HT-29 (cell line): Measurements from ENCODE around the gene EMC9. TPM values are rescaled to one million over a fixed set of nuclear protein-coding genes. Genes with fewer than 3 reads are reported as not detected.

ENCODE experiments used
- DNase-seq: peaks from one replicate; pipeline ENCODE4 v3.0.0-alpha.2; 2015; ENCODE audit warnings: low spot score
- total RNA-seq: library from RNA; depleted of rRNA; stranded (reverse); fragments of >200 nt; shearing (Covaris generic); gene quantifications from 2 replicates; pipeline ENCODE4 v1.2.3, GENCODE V29; 2014

The EMC9 gene
- total RNA-seq, 1 experiment from 2014 or later: 63.9 TPM

- no peak for DNase-seq
These were observed 9.8 kb downstream of the EMC9 start for GRCh38 chr14:24131549-24131966.

GRCh38 chr14:24130717-24131548 is 10.5 kb downstream of the EMC9 start:
- no peak for DNase-seq

- no peak for DNase-seq
These were observed 11.0 kb downstream of the EMC9 start, which contains the start of gene FITM1 for GRCh38 chr14:24130380-24130716. Gene FITM1 (plus strand): TSS chr14:24130659. CDS start chr14:24131564, 905 bp downstream.

DNA sequence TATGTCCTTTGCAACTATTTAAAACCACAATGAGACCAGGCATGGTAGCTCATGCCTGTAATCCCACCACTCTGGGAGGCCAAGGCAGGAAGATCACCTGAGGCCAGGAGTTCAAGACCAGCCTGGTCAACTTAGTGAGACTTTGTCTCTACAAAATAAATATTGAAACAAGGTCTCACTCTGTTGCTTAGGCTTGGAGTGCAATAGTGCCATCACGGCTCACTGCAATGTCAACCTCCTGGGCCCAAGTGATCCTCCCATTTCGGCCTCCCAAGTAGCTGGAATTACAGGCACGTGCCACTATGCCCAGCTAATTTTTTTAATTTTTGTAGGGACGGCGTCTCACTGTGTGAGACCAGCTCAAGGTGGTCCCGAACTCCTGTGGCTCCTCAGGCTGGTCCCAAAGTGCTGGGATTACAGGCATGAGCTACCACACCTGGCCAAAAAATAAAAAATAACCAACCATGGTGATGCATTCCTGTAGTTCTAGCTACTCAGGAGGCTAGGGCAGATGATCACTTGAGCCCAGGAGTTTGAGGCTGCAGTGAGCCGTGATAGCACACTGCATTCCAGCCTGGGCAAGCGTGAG is 11.9 kb downstream of the EMC9 start:
- no peak for DNase-seq

DNA sequence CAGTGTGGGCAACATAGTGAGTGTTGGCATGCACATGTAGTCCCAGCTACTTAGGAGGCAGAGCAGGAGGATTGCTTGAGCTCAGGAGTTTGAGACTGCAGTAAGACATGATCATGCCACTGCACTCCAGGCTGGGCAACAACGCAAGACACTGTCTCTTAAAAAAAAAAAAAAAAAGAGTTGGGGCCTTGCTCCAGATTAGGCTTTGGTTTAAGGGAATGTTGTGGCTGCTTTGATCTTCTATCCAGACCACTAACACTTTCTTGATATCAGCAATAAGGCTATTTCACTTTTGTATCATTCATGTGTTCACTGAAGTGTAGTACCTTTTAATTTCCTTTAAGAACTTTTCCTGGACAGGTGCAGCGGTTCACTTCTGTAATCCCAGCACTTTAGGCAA is 13.7 kb downstream of the EMC9 start:
- DNase-seq: no peak

DNA sequence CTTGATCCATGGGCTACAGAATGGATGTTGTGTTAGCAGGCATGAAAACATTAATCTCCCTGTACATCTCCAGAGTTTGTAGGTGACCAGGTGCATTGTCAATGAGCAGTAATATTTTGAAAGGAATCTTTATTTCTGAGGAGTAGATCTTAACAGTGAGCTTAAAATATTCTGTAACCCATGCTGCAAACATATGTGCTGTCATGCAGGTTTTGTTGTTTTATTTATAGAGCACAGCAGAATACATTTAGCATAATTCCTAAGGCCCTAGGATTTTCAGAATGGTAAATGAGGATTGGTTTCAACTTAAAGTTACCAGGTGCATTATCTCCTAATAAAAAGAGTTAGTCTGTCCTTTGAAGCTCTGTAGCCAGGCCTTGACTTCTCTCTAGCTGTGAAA is 14.5 kb downstream of the EMC9 start:
- no peak for DNase-seq

DNA sequence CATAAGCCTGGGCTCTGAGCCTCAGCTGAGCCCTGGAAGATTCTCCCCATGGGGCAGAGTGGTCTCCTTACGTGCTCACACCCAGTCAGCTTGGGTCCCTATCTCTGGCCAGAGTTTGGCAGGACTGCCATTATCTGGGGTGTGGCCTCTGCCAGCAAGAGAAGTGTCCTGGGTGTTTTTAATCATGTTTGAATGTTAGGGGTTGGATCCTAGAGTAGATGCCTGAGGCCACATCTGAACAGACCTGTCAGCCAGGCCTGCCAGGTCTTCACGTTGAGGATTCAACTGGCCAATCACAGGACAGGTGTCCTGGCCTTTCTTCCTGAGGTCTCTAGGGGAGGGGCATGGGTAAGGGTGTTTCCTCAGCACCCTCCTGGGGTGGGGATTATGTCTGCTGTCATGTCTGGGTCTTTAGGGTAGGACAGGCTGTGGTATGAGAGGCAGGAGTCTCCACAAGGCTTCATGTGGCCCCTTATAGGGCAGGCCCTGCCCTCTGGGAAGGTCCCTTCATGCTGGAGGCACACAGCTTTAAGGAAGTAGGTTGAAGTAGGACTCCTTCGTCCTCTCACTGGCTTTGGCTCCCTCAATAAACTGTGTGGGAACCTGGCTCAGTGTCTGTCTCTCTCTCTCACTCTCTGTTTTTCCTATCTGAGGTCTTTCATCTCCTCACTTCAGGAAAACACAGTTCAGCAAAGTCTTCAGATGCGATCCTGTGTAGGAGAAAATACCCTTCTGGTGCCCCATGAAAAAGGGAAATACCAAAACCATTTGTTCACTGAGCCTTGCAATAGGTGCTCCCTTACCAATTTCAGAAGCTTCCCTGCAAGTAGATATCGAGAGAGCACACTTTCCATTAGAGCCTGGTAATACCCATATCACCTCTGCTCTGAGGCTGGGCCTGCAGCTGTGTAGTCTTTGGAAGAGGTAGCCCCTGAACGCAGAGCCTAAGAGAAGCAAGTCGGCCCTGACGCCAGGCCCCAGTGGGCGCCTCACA is 17.7 kb downstream of the EMC9 start:
- no peak for DNase-seq

DNA sequence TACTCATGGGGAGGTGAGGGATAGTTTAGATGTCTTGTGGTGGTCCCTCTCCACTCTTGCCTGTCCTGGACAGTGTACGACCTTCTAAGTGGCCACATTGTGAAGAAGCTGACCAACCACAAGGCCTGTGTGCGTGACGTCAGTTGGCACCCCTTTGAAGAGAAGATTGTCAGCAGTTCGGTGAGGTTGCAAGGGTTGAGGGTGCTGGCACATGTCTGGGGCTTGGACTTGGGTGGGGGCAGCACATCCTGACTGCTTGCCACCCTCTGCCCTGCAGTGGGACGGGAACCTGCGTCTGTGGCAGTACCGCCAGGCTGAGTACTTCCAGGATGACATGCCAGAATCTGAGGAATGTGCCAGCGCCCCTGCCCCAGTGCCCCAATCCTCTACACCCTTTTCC is 18.5 kb downstream of the EMC9 start:
- DNase-seq: no peak

DNA sequence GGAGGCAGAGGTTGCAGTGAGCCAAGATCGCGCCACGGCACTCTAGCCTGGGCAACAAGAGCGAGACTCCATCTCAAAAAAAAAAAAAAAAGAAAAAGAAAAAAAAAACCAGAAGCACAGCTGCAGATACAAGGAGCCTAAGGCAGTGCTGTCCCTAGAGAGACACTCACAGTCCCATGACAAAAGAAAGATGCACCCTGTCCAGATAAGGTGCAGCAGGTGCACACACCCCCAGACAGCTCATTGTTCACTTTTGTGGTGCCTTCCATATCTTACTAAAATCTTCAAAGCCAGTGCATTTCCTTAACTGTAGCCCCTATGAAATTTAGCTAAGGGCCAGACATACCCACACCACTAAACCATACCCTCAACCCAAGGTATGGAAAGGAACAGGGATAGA is 19.0 kb downstream of the EMC9 start:
- DNase-seq: no peak

DNA sequence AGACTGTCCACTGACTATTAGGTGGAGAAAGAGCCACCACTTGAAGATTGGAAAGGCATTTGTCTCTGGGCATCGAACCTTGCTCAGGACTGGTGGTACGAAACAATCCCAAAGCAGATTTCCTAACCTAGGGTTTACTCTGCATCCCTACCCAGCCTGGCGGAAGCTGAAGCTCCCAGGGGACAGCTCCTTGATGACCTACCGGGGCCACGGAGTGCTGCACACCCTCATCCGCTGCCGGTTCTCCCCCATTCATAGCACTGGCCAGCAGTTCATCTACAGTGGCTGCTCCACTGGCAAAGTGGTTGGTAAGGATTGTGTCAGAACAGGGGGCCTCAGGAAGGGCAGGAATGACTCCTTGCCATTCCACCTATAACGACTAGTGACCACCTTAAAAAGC is 20.2 kb downstream of the EMC9 start:
- no peak for DNase-seq

DNA sequence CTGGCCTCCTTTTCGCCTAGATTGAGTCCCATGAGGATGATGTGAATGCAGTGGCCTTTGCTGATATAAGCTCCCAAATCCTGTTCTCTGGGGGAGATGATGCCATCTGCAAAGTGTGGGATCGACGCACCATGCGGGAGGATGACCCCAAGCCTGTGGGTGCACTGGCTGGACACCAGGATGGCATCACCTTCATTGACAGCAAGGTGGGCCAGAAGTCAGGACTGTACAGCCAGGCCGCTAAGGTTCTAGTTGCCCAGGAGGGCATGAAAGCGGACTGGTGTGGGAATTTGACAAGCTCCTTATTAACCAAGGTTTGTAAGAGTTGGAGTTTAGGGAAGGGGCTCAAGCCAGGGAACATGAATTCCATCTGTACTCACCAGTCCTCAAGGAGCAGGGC is 21.7 kb downstream of the EMC9 start:
- DNase-seq: no peak

GRCh38 chr14:24117179-24117578 is 24.2 kb downstream of the EMC9 start:
- DNase-seq: no peak

DNA sequence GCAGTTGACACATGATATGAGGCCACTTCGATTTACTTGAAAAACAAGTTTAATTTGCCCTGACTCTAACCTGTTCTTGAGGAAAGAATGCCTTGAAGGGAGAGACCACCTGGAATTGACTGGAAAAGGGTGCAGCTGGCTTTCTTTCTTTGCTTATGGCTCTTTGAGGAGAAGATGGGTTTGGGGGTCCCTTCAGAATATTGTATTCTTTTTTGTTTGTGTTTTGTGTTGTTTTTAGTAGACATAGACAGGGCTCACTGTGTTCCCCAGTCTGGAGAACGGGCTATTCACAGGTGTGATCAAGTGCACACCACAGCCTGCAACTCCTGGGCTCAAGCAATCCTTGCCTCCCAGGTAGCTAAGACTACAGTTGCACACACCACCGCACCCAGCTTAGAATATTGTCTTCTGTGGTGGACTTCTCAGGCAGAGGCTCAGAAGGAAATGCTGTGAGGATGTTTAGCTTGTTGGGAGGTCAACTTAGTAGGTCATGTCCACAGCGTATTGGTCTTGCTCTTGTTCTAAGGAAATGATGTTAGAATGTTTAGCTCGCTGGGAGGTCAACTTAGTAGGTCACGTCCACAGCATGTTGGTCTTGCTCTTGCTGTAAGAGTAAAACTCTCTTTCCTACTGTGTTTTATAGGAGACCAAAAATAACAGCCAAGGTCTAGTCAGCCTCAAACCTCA is 25.1 kb downstream of the EMC9 start:
- no peak for DNase-seq

- DNase-seq: no peak
These were observed 25.8 kb downstream of the EMC9 start for GRCh38 chr14:24115422-24116127.

DNA sequence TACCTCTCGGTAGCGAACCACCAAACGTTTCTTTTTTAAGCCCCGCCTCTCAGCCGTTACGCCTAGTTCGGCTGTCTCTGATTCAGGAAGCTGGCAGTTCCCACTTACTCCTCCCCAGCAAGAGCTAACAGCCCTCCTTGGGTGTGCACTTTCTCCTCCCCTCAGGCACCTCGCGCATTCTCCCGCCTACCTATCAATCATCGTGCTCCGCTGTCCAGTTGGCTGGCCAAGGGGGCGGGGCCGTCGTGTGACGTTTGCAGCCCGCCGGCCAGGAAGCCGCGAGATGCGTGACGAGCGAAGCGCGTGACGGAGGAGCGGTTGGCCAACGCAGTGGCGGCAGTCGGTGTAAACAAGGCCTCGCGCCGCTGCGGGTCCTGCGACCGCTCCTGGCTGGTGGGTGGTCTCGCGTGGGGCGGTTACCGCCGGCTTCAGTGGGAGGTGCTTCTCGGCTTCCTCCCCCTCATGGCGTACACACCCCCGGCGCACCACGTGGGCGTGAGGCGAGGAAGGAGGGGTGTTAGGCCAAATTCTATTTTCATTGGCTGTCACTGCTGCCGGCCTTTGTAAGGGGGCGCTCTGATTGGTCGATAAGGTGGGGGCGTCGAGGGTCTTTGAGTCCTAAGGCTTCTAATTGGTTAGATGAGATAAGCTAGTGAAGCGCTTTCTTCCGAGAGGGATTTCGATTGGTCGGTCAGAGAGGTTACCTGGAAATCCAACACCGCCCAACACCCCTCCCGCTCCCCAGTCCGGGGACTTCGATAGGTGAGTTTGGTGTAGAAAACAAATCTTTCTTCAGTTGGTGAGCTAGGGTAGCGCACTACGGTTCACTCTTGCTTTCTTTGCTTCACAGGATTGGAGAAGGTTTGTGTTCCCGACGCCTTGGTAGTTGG is 26.6 kb downstream of the EMC9 start, which contains the start of the genes DCAF11 and NRL:
TSS of gene DCAF11 (plus strand) at position 246 of the 890 bp plus-strand sequence. CDS start 818 bp downstream, outside the sequence.
TSS of gene NRL (minus strand) at position 418 of the 890 bp plus-strand sequence. CDS start 32,101 bp downstream, outside the sequence.
- peak; percentile 96 for DNase-seq

DNA sequence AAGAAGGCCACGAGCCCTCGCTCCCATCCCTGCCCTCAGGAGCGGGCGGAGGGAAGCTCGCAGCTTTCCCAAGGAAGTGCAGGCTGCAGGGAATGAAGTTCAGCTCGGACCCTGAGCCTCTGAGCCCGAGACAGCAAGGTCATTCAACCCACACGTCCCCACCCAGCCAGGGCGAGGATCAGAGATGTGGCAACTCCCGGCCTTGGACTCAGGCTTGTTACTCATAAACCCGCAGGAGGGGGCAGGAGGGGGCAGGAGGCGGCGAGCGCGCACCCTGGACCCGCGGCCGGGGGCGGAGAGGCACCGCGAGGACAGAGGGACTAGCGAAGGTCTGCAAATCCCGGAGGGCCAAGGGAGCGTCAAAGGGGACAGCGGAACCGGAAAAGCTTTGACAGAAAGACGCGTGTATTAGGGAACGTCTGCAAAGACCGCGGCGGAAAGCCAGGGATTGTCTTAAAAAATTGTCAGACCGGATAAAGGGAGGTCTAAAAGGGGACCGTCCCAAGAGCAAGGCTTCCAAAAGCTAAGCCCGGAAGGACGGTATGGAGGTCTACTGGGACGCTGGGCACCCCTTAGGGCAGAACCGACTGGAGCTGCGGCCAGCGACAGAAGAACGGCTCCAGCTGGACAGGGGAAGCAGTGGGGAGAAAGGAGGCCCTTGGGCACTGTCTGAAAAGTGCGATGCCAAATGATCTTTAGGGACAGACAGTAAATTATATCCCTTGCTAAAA is 27.4 kb downstream of the EMC9 start:
- peak; percentile 83 for DNase-seq

DNA sequence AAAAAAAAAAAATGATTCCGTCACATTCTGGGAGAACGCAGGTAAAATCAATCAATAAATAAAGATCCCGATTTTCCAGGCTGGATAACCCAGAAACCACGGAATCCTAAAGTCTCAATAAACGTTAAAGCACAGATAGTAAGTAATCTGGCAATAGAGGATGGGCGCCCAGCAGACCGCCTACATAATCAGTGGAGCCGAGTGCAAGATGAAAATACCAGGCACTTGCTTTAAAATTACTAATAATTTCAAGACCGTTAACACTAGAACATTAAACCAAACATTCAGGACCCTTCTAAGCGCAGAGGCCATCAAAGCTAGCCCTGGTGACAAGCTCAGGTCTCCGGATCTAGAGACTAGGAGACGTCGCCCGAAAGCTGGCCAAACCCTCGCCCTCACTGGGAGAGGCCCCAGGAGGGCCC is 28.0 kb downstream of the EMC9 start:
- no peak for DNase-seq

GRCh38 chr14:24110523-24110922 is 30.9 kb downstream of the EMC9 start:
- no peak for DNase-seq

DNA sequence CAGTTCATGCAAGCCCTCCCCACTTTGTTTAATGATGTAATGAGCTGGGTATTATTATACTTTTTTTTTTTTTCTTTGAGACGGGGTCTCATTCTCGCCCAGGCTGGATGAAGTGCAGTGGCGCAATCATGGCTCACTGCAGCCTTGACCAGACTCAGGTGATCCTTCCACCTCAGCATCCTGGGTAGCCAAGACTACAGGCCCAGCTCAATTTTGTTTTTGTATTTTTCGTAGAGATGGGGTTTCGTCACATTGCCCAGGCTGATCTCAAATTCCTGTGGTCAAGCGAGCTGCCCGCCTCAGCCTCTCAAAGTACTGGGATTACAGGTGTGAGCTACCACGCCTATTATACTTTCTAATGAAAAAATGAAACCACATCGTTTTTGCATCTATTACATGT is 31.3 kb downstream of the EMC9 start:
- peak; percentile 8 for DNase-seq
